ENCODE measurements around the gene RPS18. TPM values are rescaled to one million over a fixed set of nuclear protein-coding genes. Genes with fewer than 3 reads are reported as not detected.

Gene RPS18
- total RNA-seq, 6 experiments from 2014 or later = 504 to 932 (median 612) TPM

DNA sequence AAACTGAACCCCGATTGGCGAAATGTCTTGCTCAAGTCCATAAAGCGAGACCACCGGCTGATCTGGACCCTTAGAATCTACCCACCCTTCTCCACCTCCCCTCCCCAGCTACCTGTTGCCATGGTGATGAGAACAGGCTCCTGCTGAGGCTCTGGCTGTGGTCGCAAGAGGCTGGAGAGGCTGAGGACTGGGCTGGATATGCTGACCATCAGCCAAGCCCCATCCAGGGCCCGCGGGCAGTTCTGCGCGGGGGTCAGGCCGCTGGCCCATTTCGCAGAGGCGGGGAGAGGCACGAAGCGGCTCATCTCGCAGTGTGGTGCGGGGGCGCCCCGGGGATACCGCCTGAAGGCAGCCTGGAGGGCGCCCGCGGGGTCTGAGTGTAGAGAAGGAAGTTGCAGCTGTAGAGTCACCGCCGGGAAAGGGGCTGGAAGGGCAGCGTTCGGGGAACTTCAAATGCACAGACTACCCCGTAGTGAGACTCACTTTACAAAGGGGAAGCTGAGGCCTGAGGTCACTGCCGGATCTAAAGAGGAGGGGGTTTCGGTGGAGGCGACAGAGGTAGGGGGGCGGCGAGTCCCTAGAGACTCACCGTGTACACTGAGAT is 41.3 kb downstream of the RPS18 start:
- Histone ChIP-seq H3K4me1 (peaks cover 0 to 30% (median 0%) of the 10 kb centered on the region in 4 donors), H3K27me3 (no peaks in the 10 kb centered on the region), H3K27ac (peak overlapping the region; percentile 94 to 99 (median 97)), H3K36me3 (peaks cover 0 to 4% (median 0%) of the 10 kb centered on the region in 4 donors), H3K9me3 (no peaks in the 10 kb centered on the region), H3K4me3 (peak overlapping the region; percentile 79 to 93 (median 85))
- 0% methylated on average over 25 of the region's 33 CpGs for WGBS (ENCODE audit: insufficient coverage, low coverage, low lambda C conversion rate, missing lambda C conversion rate)
- ATAC-seq = peak; percentile 2 to 7 (median 6)
- TF ChIP-seq, protein P1, sequence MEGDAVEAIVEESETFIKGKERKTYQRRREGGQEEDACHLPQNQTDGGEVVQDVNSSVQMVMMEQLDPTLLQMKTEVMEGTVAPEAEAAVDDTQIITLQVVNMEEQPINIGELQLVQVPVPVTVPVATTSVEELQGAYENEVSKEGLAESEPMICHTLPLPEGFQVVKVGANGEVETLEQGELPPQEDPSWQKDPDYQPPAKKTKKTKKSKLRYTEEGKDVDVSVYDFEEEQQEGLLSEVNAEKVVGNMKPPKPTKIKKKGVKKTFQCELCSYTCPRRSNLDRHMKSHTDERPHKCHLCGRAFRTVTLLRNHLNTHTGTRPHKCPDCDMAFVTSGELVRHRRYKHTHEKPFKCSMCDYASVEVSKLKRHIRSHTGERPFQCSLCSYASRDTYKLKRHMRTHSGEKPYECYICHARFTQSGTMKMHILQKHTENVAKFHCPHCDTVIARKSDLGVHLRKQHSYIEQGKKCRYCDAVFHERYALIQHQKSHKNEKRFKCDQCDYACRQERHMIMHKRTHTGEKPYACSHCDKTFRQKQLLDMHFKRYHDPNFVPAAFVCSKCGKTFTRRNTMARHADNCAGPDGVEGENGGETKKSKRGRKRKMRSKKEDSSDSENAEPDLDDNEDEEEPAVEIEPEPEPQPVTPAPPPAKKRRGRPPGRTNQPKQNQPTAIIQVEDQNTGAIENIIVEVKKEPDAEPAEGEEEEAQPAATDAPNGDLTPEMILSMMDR (IDR thresholded peaks at IDR 0.05) = no peak
- no peak for TF ChIP-seq POLR2A (IDR thresholded peaks at IDR 0.05)
- intact Hi-C loops (cut with DNase I) = no loop called here
- peak in 2 of 3 donors; percentile 69 to 78 for DNase-seq

DNA sequence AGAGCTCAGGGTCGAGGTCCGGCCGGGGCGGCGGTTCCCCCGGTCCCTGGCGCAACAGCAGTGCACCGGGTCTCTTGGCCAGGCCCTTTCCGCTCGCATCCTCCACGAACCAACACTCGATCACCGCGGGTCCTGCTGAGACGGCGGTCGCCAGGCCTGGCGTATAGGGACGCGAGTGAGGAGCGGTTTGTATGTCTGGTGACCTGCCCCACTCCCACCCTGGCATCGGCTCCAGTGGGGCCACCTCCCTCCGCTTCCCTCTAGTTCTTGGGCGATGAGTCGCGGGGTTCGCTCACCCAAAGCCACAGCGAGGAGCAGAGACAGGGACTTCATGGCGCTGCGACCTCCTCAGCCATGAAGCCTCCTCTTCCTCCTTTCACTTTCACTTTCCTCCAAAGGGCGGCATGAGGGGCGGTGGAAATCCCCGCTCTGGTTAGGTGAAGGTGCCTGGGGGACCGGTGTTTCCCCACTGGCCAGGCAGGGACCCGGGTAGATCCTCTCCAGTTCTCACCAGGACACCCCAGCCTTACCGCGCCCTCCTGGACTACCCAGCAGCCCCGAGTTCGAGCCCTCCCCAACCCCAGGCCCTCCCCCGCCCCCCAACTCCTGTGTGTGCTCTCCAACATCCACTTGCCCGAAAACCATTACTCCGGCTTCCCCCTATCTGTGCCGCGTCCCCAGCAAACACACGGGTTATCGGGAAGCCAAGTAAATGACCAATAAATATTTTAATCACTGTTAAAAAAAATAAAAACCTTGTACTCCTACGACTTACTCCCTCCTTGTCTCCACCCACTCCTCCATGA is 42.0 kb downstream of the RPS18 start, which contains the start of gene TAPBP:
Gene TAPBP (minus strand): TSS at position 370 of the 806 bp plus-strand sequence. CDS start 37 bp downstream, at position 333.
- intact Hi-C loops (cut with DNase I) = no loop called here
- Histone ChIP-seq H3K36me3 (peaks cover 0 to 6% (median 0%) of the 10 kb centered on the region in 4 donors), H3K27me3 (no peaks in the 10 kb centered on the region), H3K9me3 (no peaks in the 10 kb centered on the region), H3K4me3 (peak within 1 kb of the TSS; percentile 79 to 93 (median 85)), H3K4me1 (peaks cover 0 to 38% (median 0%) of the 10 kb centered on the region in 4 donors), H3K27ac (peak within 1 kb of the TSS; percentile 94 to 99 (median 97))
- peak; percentile 56 for TF ChIP-seq POLR2A (IDR thresholded peaks at IDR 0.05)
- TF ChIP-seq, protein P1 (IDR thresholded peaks at IDR 0.05) = no peak
- peak; percentile 36 to 51 (median 40) for ATAC-seq
- 0% methylated on average over 18 of the region's 47 CpGs for WGBS (ENCODE audit: insufficient coverage, low coverage, low lambda C conversion rate, missing lambda C conversion rate)
- peak; percentile 72 to 77 (median 74) for DNase-seq

DNA sequence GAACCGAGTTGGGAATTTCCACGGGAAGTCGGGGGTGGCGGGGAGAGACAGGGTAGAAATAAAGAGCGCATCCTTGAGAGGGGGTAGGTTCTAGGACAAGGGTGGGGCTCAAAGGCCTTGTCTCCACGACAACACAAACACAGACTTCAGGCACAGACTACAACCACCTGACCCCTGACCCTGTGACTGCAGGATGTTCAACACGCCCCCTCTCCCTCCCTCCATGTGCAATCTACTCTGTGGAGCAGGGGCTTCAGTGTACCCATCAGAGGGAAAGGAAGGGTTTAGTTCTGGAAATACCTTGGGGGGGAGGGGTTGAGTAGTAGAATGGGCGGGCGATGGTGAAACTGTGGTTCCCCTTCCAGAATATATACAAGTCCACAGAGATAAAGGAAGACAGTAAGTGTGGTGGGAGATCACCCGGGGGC is 42.7 kb downstream of the RPS18 start:
- TF ChIP-seq, protein P1 (IDR thresholded peaks at IDR 0.05) = no peak
- TF ChIP-seq POLR2A (IDR thresholded peaks at IDR 0.05) = no peak
- H3K4me1 ChIP-seq = peaks cover 0 to 44% (median 0%) of the 10 kb centered on the region in 4 donors
- ATAC-seq = peak; percentile 10 to 48 (median 18)
- H3K4me3 ChIP-seq = peak overlapping the region; percentile 79 to 93 (median 85)
- H3K27me3 ChIP-seq = no peaks in the 10 kb centered on the region
- H3K36me3 ChIP-seq = peaks cover 0 to 13% (median 3%) of the 10 kb centered on the region in 4 donors
- 1% methylated on average over 10 of the region's 10 CpGs for WGBS (ENCODE audit: insufficient coverage, low coverage, low lambda C conversion rate, missing lambda C conversion rate)
- H3K27ac ChIP-seq = peak overlapping the region; percentile 94 to 99 (median 97)
- intact Hi-C loops (cut with DNase I) = no loop called here
- peak; percentile 45 to 68 (median 59) for DNase-seq
- no peaks in the 10 kb centered on the region for H3K9me3 ChIP-seq

DNA sequence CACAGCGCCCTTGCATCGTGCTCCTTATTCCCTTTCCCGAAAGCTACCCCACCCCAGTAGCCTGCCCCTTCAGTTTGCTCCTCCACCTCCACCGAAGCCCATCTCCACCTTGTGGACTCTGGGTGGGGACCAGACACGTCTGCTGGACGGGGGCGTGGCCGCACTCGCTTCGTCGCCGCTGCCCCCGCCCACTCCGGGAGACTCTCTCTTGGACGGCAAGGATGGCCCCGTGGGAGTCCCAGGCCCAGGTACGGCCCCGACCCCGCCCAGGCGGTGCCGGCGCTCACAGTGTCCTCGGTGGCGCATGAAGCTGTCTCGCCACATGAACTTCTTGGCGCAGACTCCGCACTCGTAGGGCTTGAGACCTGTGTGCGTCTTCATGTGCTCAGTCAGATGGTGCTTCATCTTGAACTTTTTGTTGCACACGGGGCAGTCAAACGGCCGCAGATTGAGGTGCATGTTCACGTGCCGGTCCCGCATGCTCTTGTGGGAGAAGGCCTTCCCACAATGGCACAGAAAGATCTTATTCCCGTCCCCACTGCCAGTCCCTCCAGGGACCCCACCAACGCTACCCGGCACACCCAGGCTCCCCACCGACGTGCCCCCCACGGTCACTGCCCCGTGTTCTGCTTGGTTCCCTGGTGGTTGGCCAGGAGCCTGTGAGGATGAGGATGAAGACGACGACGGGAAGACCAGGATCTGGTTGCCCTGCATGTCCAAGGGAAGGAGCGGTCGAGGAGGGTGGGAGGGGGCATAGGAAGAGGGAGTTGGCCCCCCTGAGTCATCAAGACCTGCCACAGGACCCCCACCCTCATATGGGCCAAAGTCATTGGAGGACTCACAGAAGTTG is 43.3 kb downstream of the RPS18 start:
- intact Hi-C loops (cut with DNase I) = no loop called here

More for the DNA sequence above, 43.3 kb downstream of the RPS18 start:
- no peak for ATAC-seq
- WGBS (ENCODE audit: insufficient coverage, low coverage, low lambda C conversion rate, missing lambda C conversion rate) = 12% methylated on average over 3 of the region's 47 CpGs
- Histone ChIP-seq H3K4me3 (peak overlapping the region in 2 of 3 donors; percentile 79 to 93), H3K27me3 (no peaks in the 10 kb centered on the region), H3K36me3 (peaks cover 0 to 18% (median 4%) of the 10 kb centered on the region in 4 donors), H3K27ac (peak overlapping the region; percentile 94 to 99 (median 97)), H3K9me3 (no peaks in the 10 kb centered on the region), H3K4me1 (peaks cover 0 to 48% (median 2%) of the 10 kb centered on the region in 4 donors)
- no peak for TF ChIP-seq POLR2A (IDR thresholded peaks at IDR 0.05)
- TF ChIP-seq, protein P1 (IDR thresholded peaks at IDR 0.05) = no peak
- DNase-seq = peak; percentile 54 to 67 (median 60)
